GM18870 (cell line): ENCODE results near the gene FHIT.

Experiments used
- ATAC-seq: cut with Tn5 transposase; IDR thresholded peaks from one replicate; pipeline ENCODE4 v1.9.1; 2021; ENCODE audit warnings: moderate library complexity; ENCODE audit not compliant: unreplicated experiment

Gene FHIT

DNA sequence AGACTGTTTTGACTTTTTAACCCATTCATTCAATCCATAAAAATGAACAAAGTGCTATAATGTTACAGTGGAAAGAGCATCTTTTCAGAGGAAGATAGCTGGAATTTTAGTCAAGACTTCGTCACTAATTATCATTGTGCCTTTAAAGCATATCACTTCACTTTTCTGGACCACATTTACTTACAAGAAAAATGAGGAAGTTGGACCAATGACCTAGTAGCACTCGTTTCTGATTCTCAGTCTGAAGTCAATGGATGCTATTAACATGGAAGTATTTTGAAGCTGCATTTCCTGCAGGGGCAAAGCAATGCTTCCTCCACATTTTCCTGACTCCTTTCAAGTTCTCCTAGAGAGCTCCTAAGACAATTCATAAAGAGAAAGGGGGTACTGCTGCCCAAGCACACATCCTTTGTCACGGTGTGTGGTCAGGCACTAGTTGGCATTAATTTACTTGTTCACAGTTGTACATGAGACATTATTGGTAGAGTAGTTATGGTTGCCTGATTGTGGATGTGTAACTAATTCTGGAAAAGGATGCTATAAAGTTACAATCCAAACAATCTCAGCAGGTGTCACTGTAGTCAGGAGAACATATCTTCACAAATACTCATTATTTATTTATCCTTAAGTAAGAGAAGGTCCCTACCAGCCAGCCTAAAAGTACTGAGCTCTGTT, 1049.1 kb downstream of the FHIT start:
- no peak for ATAC-seq

DNA sequence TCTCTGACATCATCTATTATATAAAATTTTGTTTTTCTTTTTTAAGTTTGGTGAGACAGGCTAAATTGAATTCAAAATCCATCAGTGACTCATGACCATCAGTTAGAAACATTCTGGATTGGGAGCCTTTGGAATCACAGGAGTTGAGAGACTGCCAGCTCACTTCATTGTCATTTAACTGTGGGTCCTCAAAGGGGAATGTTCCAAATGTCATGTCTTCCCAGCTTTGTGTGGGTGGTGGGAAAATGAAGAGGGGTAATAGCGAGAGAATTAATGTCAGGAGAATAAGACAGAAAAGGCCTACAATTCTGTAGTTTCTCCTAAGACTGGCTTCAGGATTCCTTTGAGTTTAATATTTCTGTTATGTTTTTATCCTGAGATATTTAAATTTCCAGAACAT, 1051.9 kb downstream of the FHIT start:
- ATAC-seq = no peak

- ATAC-seq = no peak
Observed at GRCh38 chr3:60198179-60198720, 1053.0 kb downstream of the FHIT start.

- no peak for ATAC-seq
Observed at GRCh38 chr3:60192297-60193114, 1058.7 kb downstream of the FHIT start.

GRCh38 chr3:60190073-60190472, 1061.2 kb downstream of the FHIT start:
- no peak for ATAC-seq

- ATAC-seq = no peak
Observed at GRCh38 chr3:60189304-60189703, 1061.9 kb downstream of the FHIT start.

DNA sequence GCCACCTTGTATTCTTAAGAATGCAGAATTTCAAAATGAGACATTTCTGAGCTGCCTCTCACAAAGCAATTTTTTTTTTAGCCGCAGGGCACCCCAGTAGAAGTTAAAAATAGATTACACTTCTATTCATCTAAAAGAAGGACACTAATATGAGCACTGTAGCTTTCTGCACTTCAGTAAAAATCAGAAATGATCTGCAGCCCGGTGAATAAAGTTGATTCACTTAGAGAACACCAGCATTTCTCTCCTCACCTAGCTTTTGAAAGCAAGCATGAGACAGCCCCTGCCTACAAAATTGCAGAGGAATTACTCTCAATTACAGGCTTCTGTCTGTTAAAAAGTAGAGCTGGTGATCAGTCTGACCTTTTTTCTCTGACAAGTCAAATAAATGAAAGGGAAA, 1062.4 kb downstream of the FHIT start:
- ATAC-seq = no peak

DNA sequence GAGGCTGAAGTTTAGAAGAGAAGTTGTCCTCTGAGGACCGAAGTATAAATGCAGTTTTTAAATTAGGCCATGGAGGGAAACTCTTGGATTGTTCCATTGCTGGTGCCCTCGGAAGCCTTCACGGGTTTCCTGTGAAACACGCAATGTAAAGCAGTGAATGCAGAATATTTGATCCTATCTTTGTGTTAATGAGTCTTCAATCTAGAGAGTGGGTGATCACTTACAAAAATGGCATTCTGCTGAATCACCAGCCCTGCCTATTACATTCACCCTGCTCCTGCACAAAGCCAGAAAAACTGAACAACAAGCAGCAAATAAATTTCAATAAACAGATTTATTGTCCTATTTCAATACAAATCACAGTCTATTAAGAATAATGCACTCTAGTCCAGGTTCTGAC, 1063.9 kb downstream of the FHIT start:
- no peak for ATAC-seq

GRCh38 chr3:60186359-60186758, 1064.9 kb downstream of the FHIT start:
- ATAC-seq = no peak

GRCh38 chr3:60185161-60185560, 1066.1 kb downstream of the FHIT start:
- no peak for ATAC-seq

DNA sequence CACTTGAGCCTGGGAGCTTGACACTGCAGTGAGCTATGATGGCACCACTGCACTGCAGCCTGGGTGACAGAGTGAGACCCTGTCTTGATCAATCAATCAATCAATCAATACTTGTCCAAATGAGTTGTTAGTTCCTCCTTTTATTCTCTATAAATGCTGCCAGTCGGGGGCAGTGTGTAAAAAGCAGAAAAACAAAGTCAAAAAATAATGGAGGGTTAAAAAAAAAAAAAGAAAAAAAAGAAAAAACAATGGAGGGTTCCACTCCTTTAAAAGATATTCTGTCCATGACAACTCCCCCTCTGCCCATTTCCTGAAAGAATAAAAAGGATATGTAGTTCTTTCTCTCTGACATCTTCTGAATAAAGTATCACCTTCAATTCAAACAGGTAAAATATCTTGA, 1068.6 kb downstream of the FHIT start:
- no peak for ATAC-seq

DNA sequence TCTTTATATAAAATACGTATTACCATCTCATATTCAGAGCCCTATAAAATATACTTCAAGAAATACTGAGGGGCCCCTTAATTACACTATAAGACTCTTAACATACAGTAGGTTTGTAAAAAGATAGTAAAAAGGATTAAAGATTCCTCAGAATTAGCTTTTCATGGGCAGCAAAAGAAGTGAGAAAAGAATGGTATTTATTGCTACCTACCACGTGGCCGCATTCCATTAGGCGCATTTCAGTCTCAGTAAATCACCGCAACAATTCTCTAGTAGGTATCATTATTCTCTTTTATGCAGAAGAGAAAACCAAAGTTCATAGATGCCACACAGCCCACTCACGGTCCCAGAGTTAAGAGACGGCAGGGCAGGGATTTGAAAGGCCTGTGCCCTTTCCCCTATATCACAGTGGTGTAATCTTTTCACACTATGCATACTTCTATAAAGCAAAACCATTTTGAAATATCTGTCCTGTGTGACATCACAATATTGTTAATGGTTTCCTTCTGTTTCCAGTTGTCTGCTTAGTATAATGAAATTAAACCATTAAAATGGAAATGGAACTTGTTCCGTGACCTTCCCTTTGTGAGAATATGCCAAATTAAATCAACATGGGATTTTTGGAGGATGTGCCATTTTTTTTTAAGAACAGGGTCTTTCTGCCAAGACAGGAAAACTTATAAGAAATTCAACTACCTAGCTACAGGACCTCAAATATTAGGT, 1072.2 kb downstream of the FHIT start:
- ATAC-seq = no peak

GRCh38 chr3:60177726-60178125, 1073.5 kb downstream of the FHIT start:
- ATAC-seq = no peak

DNA sequence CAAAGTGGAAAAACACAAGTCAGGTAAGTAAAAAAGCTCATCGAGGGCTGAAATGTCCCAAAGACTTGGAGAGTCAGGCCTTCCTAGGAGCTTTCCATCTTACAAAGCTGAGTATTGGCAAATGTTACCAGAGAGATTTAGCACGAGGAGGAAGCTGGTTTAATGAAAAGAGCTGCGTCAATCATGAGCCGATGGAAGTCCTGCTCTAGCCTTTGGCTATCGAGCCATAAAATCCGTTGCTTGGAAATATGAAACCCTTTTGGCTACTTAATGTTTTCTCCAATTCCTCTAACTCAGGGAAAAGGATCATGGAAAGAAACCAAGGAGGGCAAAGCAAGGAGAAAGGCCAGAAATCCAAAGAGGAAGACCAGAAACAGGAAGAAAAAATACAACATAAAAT, 1074.6 kb downstream of the FHIT start:
- no peak for ATAC-seq

GRCh38 chr3:60175680-60176079, 1075.6 kb downstream of the FHIT start:
- no peak for ATAC-seq

DNA sequence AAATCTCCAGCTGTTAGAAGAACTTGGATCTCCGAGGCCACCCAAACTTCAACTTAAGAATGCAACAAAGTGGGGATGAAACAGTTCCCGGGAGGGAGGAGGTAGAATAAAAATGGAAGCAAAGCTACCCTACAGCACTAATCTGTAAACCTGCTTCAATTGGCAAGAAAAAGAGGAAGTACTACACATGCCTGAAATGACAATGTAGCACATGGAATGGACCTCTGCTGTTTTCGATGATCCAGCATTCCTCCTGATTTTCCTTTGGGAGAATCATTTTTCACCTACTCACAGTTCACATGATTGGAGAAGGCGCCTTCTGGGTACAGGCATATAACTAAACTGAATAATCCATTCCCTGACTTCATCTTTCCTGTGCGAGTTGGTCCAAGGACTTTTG, 1081.5 kb downstream of the FHIT start:
- ATAC-seq = no peak

DNA sequence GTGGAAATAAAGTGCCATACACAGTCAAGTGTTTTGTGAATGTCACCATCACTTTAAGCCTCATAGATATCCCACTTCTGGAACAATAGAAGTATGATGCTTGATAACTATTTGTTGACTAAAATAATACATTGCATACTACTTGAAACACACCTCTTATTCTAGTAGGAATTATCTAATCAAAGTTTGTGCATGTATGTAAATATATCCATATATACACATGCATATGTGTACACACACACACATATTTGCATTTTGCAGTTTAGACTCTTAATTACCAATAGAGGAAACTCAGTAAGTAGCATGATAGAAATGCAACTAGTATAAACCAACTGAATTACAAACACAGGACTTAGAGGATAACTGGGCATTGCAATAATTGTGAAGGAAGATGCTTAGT, 1084.1 kb downstream of the FHIT start:
- ATAC-seq = no peak

- no peak for ATAC-seq
Observed at GRCh38 chr3:60160822-60161748, 1090.2 kb downstream of the FHIT start.

DNA sequence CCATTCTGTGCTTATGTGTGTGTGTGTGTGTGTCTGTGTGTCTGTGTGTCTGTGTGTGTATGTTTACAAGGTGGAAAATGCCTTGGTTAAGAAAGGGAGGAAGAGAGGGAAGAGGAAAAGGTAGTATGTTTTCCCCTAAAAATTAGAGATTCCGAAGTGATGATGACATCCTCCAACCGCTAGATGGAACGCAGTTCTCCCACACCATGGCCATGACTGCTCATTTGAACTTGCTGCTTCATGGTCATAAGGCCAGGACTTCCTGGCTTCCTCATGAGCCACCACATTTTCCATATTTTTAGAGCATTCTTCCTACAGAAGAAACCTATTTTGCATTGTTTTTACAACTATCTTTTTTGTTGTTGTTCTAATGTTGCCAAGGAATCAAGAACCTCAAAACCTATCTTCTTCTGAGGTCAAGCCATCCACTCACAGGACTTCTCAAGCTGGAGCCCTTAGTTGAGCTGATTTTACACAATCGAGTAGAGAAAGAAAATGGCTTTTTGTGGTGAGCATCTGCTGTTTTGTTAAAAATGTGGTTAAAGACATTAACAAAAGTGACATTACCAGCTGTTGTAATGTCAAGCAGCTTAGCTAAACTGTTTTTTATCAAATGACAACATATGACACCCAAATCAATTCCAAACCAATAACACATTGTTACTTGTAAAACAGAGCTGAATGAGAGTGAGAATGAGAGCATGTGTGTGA, 1091.0 kb downstream of the FHIT start:
- no peak for ATAC-seq

GRCh38 chr3:60158035-60158434, 1093.2 kb downstream of the FHIT start:
- ATAC-seq = no peak
